Adrenal gland (tissue), 5 donors: ENCODE results near the gene AFAP1L2.

Experiments
- CTCF ChIP-seq, 6 experiments: fragments of 450-650 bp in 4 of 6; fragments of 200-600 bp in 2 of 6; sonication (generic) in 1 of 6; IDR thresholded peaks; 1 replicate in 5 of 6; 2 replicates in 1 of 6; pipeline versions ENCODE4 v1.5.1 to v1.8.0; 2016 to 2021; ENCODE audit warnings: antibody characterized with exemption in 6 of 6, mild to moderate bottlenecking in 2 of 6, moderate library complexity in 1 of 6
- POLR2A ChIP-seq, 2 donors: fragments of 450-650 bp; IDR thresholded peaks; one replicate each; pipeline ENCODE4 v1.6.1; 2017; ENCODE audit warnings: antibody characterized with exemption in 2 of 2, mild to moderate bottlenecking in 2 of 2, moderate library complexity in 1 of 2
- donor health status: DM: no; HTN: no; CAD: no.

- TF ChIP-seq CTCF (IDR thresholded peaks at IDR 0.05) (no peak), POLR2A (IDR thresholded peaks at IDR 0.05) (no peak)
Measured at GRCh38 chr10:114289096-114289436, 115.2 kb downstream of the AFAP1L2 start.
